HCT116 (cell line): Measurements from ENCODE around the gene INO80C.

Experiments used
- CEBPB ChIP-seq: IDR thresholded peaks from 2 replicates; pipeline ENCODE4 v1.6.1; 2012; ENCODE audit warnings: low read depth
- EZH2 ChIP-seq: fragments of 200-600 bp; sonication (generic); IDR thresholded peaks from 2 replicates; pipeline ENCODE4 v1.6.1; 2017; ENCODE audit warnings: antibody characterized with exemption, mixed run types
- EZH2phosphoT487 ChIP-seq: fragments of 200-600 bp; IDR thresholded peaks from 2 replicates; pipeline ENCODE4 v1.6.1; 2018; ENCODE audit warnings: antibody characterized with exemption, borderline replicate concordance
- POLR2A ChIP-seq: IDR thresholded peaks from 2 replicates; pipeline ENCODE4 v1.7.0; 2011; ENCODE audit warnings: borderline replicate concordance; ENCODE audit not compliant: insufficient read depth, insufficient read length; ENCODE audit errors: extremely low read depth
- POLR2AphosphoS5 ChIP-seq: IDR thresholded peaks from 2 replicates; pipeline ENCODE4 v1.6.1; 2011; ENCODE audit warnings: mild to moderate bottlenecking, low read depth, low read length, moderate library complexity
- RAD21 ChIP-seq: IDR thresholded peaks from 2 replicates; pipeline ENCODE4 v1.6.1; 2012; ENCODE audit warnings: low read depth, mild to moderate bottlenecking
- SIN3A ChIP-seq: IDR thresholded peaks from 2 replicates; pipeline ENCODE4 v1.6.1; 2012; ENCODE audit warnings: low read depth
- TCF7L2 ChIP-seq: IDR thresholded peaks from 2 replicates; pipeline ENCODE4 v1.7.0; 2011; ENCODE audit warnings: borderline replicate concordance, inconsistent platforms; ENCODE audit not compliant: insufficient read depth, insufficient read length; ENCODE audit errors: extremely low read depth
- YY1 ChIP-seq: IDR thresholded peaks from 2 replicates; pipeline ENCODE4 v1.6.1; 2011; ENCODE audit warnings: low read length, low read depth, moderate library complexity, mild to moderate bottlenecking; ENCODE audit not compliant: insufficient replicate concordance; ENCODE audit errors: extremely low read depth
- ZNF274 ChIP-seq: fragments of 200-500 bp; sonication (Bioruptor generic); IDR thresholded peaks from 2 replicates; pipeline ENCODE4 v1.6.1; 2014; ENCODE audit warnings: mild to moderate bottlenecking, low read depth, low read length, inconsistent platforms
- TF ChIP-seq, protein P1 (sequence below), 3 experiments: fragments of 200-600 bp in 1 of 3; sonication (generic) in 1 of 3; IDR thresholded peaks in 2 of 3; conservative IDR thresholded peaks in 1 of 3; 2 replicates each; pipeline ENCODE4 v1.5.1; 2012 to 2017; ENCODE audit warnings: low read depth in 2 of 3, low read length in 2 of 3, antibody characterized with exemption in 1 of 3, borderline replicate concordance in 1 of 3, control low read depth in 1 of 3, mild to moderate bottlenecking in 1 of 3, mixed read lengths in 1 of 3, mixed run types in 1 of 3, moderate library complexity in 1 of 3; ENCODE audit not compliant: insufficient read depth in 1 of 3
- TF ChIP-seq, protein P2 (sequence below): IDR thresholded peaks from 2 replicates; pipeline ENCODE4 v1.6.1; 2012; ENCODE audit warnings: low read depth
- TF ChIP-seq, protein P3 (sequence below): IDR thresholded peaks from 2 replicates; pipeline ENCODE4 v1.6.1; 2012
- TF ChIP-seq, protein P4 (sequence below): IDR thresholded peaks from 2 replicates; pipeline ENCODE4 v1.6.1; 2012

DNA sequence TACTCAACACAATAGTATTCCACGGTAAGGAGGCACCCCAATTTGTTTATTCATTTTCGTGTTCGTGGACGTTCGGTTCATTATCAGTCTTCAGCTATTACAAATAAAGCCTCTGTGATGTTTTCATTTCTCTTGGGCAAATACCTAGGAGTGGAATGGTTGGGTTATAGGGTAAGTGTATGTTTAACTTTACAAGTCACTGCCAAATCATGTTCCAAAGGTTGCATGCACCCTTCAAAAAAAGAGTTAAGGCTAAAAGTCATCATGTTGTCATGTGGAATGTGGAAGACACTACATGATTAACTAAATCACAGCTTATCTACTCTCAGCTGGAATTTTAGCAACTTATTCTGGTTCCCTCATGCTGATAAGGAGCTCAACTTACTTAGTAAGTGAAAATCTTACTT, 15.8 kb downstream of the INO80C start:
- TF ChIP-seq, protein P1, sequence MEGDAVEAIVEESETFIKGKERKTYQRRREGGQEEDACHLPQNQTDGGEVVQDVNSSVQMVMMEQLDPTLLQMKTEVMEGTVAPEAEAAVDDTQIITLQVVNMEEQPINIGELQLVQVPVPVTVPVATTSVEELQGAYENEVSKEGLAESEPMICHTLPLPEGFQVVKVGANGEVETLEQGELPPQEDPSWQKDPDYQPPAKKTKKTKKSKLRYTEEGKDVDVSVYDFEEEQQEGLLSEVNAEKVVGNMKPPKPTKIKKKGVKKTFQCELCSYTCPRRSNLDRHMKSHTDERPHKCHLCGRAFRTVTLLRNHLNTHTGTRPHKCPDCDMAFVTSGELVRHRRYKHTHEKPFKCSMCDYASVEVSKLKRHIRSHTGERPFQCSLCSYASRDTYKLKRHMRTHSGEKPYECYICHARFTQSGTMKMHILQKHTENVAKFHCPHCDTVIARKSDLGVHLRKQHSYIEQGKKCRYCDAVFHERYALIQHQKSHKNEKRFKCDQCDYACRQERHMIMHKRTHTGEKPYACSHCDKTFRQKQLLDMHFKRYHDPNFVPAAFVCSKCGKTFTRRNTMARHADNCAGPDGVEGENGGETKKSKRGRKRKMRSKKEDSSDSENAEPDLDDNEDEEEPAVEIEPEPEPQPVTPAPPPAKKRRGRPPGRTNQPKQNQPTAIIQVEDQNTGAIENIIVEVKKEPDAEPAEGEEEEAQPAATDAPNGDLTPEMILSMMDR (IDR thresholded peaks at IDR 0.05 in 2 of 3, conservative IDR thresholded peaks at IDR 0.05 in 1 of 3; ENCODE audit: borderline replicate concordance in 1 of 3, insufficient read depth in 1 of 3, low read depth in 2 of 3, low read length in 2 of 3) = no peak
- TF ChIP-seq POLR2AphosphoS5 = no peak
- TF ChIP-seq, protein P2, sequence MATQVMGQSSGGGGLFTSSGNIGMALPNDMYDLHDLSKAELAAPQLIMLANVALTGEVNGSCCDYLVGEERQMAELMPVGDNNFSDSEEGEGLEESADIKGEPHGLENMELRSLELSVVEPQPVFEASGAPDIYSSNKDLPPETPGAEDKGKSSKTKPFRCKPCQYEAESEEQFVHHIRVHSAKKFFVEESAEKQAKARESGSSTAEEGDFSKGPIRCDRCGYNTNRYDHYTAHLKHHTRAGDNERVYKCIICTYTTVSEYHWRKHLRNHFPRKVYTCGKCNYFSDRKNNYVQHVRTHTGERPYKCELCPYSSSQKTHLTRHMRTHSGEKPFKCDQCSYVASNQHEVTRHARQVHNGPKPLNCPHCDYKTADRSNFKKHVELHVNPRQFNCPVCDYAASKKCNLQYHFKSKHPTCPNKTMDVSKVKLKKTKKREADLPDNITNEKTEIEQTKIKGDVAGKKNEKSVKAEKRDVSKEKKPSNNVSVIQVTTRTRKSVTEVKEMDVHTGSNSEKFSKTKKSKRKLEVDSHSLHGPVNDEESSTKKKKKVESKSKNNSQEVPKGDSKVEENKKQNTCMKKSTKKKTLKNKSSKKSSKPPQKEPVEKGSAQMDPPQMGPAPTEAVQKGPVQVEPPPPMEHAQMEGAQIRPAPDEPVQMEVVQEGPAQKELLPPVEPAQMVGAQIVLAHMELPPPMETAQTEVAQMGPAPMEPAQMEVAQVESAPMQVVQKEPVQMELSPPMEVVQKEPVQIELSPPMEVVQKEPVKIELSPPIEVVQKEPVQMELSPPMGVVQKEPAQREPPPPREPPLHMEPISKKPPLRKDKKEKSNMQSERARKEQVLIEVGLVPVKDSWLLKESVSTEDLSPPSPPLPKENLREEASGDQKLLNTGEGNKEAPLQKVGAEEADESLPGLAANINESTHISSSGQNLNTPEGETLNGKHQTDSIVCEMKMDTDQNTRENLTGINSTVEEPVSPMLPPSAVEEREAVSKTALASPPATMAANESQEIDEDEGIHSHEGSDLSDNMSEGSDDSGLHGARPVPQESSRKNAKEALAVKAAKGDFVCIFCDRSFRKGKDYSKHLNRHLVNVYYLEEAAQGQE = no peak
- TF ChIP-seq POLR2A = no peak
- TF ChIP-seq, protein P3, sequence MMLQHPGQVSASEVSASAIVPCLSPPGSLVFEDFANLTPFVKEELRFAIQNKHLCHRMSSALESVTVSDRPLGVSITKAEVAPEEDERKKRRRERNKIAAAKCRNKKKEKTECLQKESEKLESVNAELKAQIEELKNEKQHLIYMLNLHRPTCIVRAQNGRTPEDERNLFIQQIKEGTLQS = no peak
- TF ChIP-seq RAD21 = no peak
- no peak for TF ChIP-seq ZNF274
- no peak for TF ChIP-seq EZH2
- no peak for TF ChIP-seq CEBPB
- TF ChIP-seq TCF7L2 = no peak
- TF ChIP-seq SIN3A = no peak
- TF ChIP-seq, protein P4, sequence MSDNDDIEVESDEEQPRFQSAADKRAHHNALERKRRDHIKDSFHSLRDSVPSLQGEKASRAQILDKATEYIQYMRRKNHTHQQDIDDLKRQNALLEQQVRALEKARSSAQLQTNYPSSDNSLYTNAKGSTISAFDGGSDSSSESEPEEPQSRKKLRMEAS = no peak
- no peak for TF ChIP-seq YY1
- no peak for TF ChIP-seq EZH2phosphoT487
